Stimulated activated CD4-positive, alpha-beta T cell treated with anti-CD3 and anti-CD28 coated beads, Interleukin-1b, Interleukin-23, amount 100 ng/mL, for 48 hours (primary cell): ENCODE measurements around the gene TEAD3.
"Not testable (repeated sequence)": the region's sequence is repeated elsewhere in the genome, so short reads cannot be mapped to it uniquely, and the experiment has no call there.

Experiments used
- DNase-seq: peaks from one replicate; pipeline ENCODE4 v3.0.0-alpha.2; 2020

Gene TEAD3

GRCh38 chr6:35496841-35497570 lies at the start of gene TEAD3:
TSS of gene TEAD3 (minus strand) at chr6:35497079.
- DNase-seq: no peak

GRCh38 chr6:35544769-35545361 lies 48.0 kb upstream of the TEAD3 start:
- no peak for DNase-seq

GRCh38 chr6:35543459-35544193 lies 46.7 kb upstream of the TEAD3 start:
- no peak for DNase-seq

GRCh38 chr6:35541836-35542235 lies 45.0 kb upstream of the TEAD3 start:
- DNase-seq: no peak

GRCh38 chr6:35539223-35539622 lies 42.3 kb upstream of the TEAD3 start:
- DNase-seq: no peak

GRCh38 chr6:35535847-35536246 lies 39.0 kb upstream of the TEAD3 start:
- not testable (repeated sequence) for DNase-seq

- no peak for DNase-seq
Measured at GRCh38 chr6:35534407-35535170, 37.7 kb upstream of the TEAD3 start.

- no peak for DNase-seq
Measured at GRCh38 chr6:35533981-35534380, 37.1 kb upstream of the TEAD3 start.

- DNase-seq: no peak
Measured at GRCh38 chr6:35532126-35532525, 35.2 kb upstream of the TEAD3 start.

- no peak for DNase-seq
Measured at GRCh38 chr6:35524380-35525020, 27.6 kb upstream of the TEAD3 start.

GRCh38 chr6:35522660-35523658 lies 26.1 kb upstream of the TEAD3 start:
- DNase-seq: peak; percentile 74

GRCh38 chr6:35522151-35522550 lies 25.3 kb upstream of the TEAD3 start:
- DNase-seq: no peak

- no peak for DNase-seq
Measured at GRCh38 chr6:35521235-35521634, 24.4 kb upstream of the TEAD3 start.

- no peak for DNase-seq
Measured at GRCh38 chr6:35519313-35520015, 22.6 kb upstream of the TEAD3 start.

- DNase-seq: no peak
Measured at GRCh38 chr6:35518566-35519312, 21.9 kb upstream of the TEAD3 start.

GRCh38 chr6:35517978-35518377 lies 21.1 kb upstream of the TEAD3 start:
- DNase-seq: not testable (repeated sequence)

- DNase-seq: no peak
Measured at GRCh38 chr6:35516712-35517111, 19.8 kb upstream of the TEAD3 start.

- not testable (repeated sequence) for DNase-seq
Measured at GRCh38 chr6:35515939-35516338, 19.1 kb upstream of the TEAD3 start.

GRCh38 chr6:35514587-35514986 lies 17.7 kb upstream of the TEAD3 start:
- no peak for DNase-seq

GRCh38 chr6:35512740-35513139 lies 15.9 kb upstream of the TEAD3 start, which contains the start of gene TULP1:
TSS of gene TULP1 (minus strand) at chr6:35512896. CDS start at chr6:35512858, 38 bp downstream.
- no peak for DNase-seq
